Smooth muscle cell (in vitro differentiated cells): ENCODE results near the gene HBS1L. TPM values are rescaled to one million over a fixed set of nuclear protein-coding genes. Genes with fewer than 3 reads are reported as not detected.

Experiments used
- DNase-seq: peaks from one replicate; lab custom pipeline; 2025; ENCODE audit not compliant: unreplicated experiment; lab: John Stamatoyannopoulos, UW
- H2AFZ ChIP-seq: fragments of 200-600 bp; sonication (generic); 2 replicates; pipeline ENCODE4 v1.6.0; 2016; ENCODE audit warnings: antibody characterized with exemption, low read depth, mild to moderate bottlenecking
- H3F3A ChIP-seq: fragments of 200-600 bp; sonication (generic); 2 replicates; pipeline ENCODE4 v1.6.0; 2017; ENCODE audit warnings: antibody characterized with exemption, low read depth
- H3K27ac ChIP-seq: fragments of 200-600 bp; sonication (generic); 2 replicates; pipeline ENCODE4 v1.5.1; 2016; ENCODE audit warnings: low read depth, mild to moderate bottlenecking
- H3K27me3 ChIP-seq: fragments of 200-600 bp; sonication (generic); 2 replicates; pipeline ENCODE4 v1.6.1; 2016; ENCODE audit warnings: low read depth, mild to moderate bottlenecking
- H3K36me3 ChIP-seq: fragments of 200-600 bp; sonication (generic); 2 replicates; pipeline ENCODE4 v1.5.1; 2016; ENCODE audit warnings: low read depth
- H3K4me1 ChIP-seq: fragments of 200-600 bp; sonication (generic); 2 replicates; pipeline ENCODE4 v1.5.1; 2016; ENCODE audit warnings: low read depth
- H3K4me2 ChIP-seq: fragments of 200-600 bp; sonication (generic); 2 replicates; pipeline ENCODE4 v1.6.0; 2016; ENCODE audit warnings: mild to moderate bottlenecking
- H3K4me3 ChIP-seq: fragments of 200-600 bp; sonication (generic); 2 replicates; pipeline ENCODE4 v1.5.1; 2016; ENCODE audit warnings: mild to moderate bottlenecking
- H3K79me2 ChIP-seq: fragments of 200-600 bp; sonication (generic); 2 replicates; pipeline ENCODE4 v1.6.0; 2016; ENCODE audit warnings: low read depth, mild to moderate bottlenecking
- H3K9ac ChIP-seq: fragments of 200-600 bp; sonication (generic); 2 replicates; pipeline ENCODE4 v1.6.0; 2016; ENCODE audit warnings: low read depth
- H3K9me3 ChIP-seq: fragments of 200-600 bp; sonication (generic); replicated peaks from 2 replicates; pipeline ENCODE4 v1.5.1; 2016; ENCODE audit warnings: low read depth
- H4K20me1 ChIP-seq: fragments of 200-600 bp; sonication (generic); 2 replicates; pipeline ENCODE4 v1.6.0; 2016; ENCODE audit warnings: low read depth
- CTCF ChIP-seq: fragments of 200-600 bp; sonication (generic); IDR thresholded peaks from 2 replicates; pipeline ENCODE4 v1.5.1; 2017; ENCODE audit warnings: borderline replicate concordance, mild to moderate bottlenecking, antibody characterized with exemption; ENCODE audit not compliant: insufficient read depth, poor library complexity, severe bottlenecking
- WGBS: methylation state at CpG from one replicate; pipeline ENCODE4 v1.1.7; 2016; ENCODE audit warnings: low lambda C conversion rate; 5-methylcytosine and 5-hydroxymethylcytosine counted together
- polyA plus RNA-seq: library from polyadenylated mRNA; unstranded; fragments of >200 nt; fragmentation: Nextera tagmentation; extraction: Ambion mirVana; gene quantifications from 2 replicates; pipeline ENCODE4 v1.2.1, GENCODE V29; 2016
- total RNA-seq: library from RNA; depleted of rRNA; stranded (reverse); fragments of >200 nt; gene quantifications from 2 replicates; pipeline ENCODE4 v1.2.3, GENCODE V29; 2014

HBS1L gene
- total and polyA plus RNA-seq, 2 experiments from 2014 or later: 64.3 to 84.8 TPM

GRCh38 chr6:135087803-135088202 lies 33.2 kb upstream of the HBS1L start:
- Histone ChIP-seq H3K9me3 (no peaks in the 10 kb centered on the region), H3K36me3 (no peaks in the 10 kb centered on the region), H3K79me2 (no peaks in the 10 kb centered on the region), H3K27ac (no peak overlapping the region), H3K4me2 (no peak overlapping the region), H3K9ac (no peak overlapping the region), H3K27me3 (no peaks in the 10 kb centered on the region), H4K20me1 (no peaks in the 10 kb centered on the region), H3K4me3 (no peak overlapping the region), H3K4me1 (no peaks in the 10 kb centered on the region), H3F3A (no peaks in the 10 kb centered on the region), H2AFZ (no peak overlapping the region)
- 70% methylated on average over 5 of the region's 5 CpGs for WGBS
- no peak for TF ChIP-seq CTCF
- DNase-seq: no peak

- Histone ChIP-seq H3K27ac (no peak overlapping the region), H2AFZ (no peak overlapping the region), H3K27me3 (no peaks in the 10 kb centered on the region), H3K9ac (no peak overlapping the region), H3K79me2 (no peaks in the 10 kb centered on the region), H3K9me3 (no peaks in the 10 kb centered on the region), H4K20me1 (no peaks in the 10 kb centered on the region), H3F3A (no peaks in the 10 kb centered on the region), H3K4me3 (no peak overlapping the region), H3K36me3 (no peaks in the 10 kb centered on the region), H3K4me2 (no peak overlapping the region), H3K4me1 (no peaks in the 10 kb centered on the region)
- TF ChIP-seq CTCF: no peak
- no peak for DNase-seq
- WGBS: 85% methylated on average over 3 of the region's 3 CpGs
Measured at GRCh38 chr6:135087403-135087802, 32.8 kb upstream of the HBS1L start.

GRCh38 chr6:135086414-135086764 lies 31.8 kb upstream of the HBS1L start:
- no peak for TF ChIP-seq CTCF
- no peak overlapping the region for H3K4me3 ChIP-seq
- H3K9me3 ChIP-seq: no peaks in the 10 kb centered on the region
- H2AFZ ChIP-seq: no peak overlapping the region
- 91% methylated on average over 5 of the region's 5 CpGs for WGBS
- no peak overlapping the region for H3K9ac ChIP-seq
- no peaks in the 10 kb centered on the region for H3K36me3 ChIP-seq
- H3F3A ChIP-seq: no peaks in the 10 kb centered on the region
- H3K27ac ChIP-seq: no peak overlapping the region
- no peaks in the 10 kb centered on the region for H3K4me1 ChIP-seq
- DNase-seq: no peak
- no peaks in the 10 kb centered on the region for H3K79me2 ChIP-seq
- no peaks in the 10 kb centered on the region for H4K20me1 ChIP-seq
- H3K4me2 ChIP-seq: no peak overlapping the region
- no peaks in the 10 kb centered on the region for H3K27me3 ChIP-seq

GRCh38 chr6:135085700-135086413 lies 31.2 kb upstream of the HBS1L start:
- Histone ChIP-seq H3K36me3 (no peaks in the 10 kb centered on the region), H3K9me3 (no peaks in the 10 kb centered on the region), H3K4me2 (no peak overlapping the region), H3K4me1 (no peaks in the 10 kb centered on the region), H3K4me3 (no peak overlapping the region), H3K27ac (no peak overlapping the region), H4K20me1 (no peaks in the 10 kb centered on the region), H2AFZ (no peak overlapping the region), H3K27me3 (no peaks in the 10 kb centered on the region), H3K9ac (no peak overlapping the region), H3K79me2 (no peaks in the 10 kb centered on the region), H3F3A (no peaks in the 10 kb centered on the region)
- 92% methylated on average over 1 of the region's 1 CpG for WGBS
- DNase-seq: no peak
- TF ChIP-seq CTCF: no peak
